Measurements from ENCODE around the gene CARD16. TPM values are rescaled to one million over a fixed set of nuclear protein-coding genes. Genes with fewer than 3 reads are reported as not detected.
"Not testable (repeated sequence)": the region's sequence is repeated elsewhere in the genome, so short reads cannot be mapped to it uniquely, and the experiment has no call there.

Gene CARD16
- total RNA-seq: 1.5 and 1.9 TPM in 2 replicates
- long read RNA-seq, partial matches to known transcripts: 0 of 1 reads
- long read RNA-seq, other reads (novel, unspliced or antisense): 0 of 1 reads

- H3K9me3 Mint-ChIP-seq (ENCODE audit: unreplicated experiment): not testable (repeated sequence)
- Mint-ChIP-seq H3K27ac (ENCODE audit: unreplicated experiment) (peak within 1 kb of the TSS; percentile 80), H3K4me1 (ENCODE audit: unreplicated experiment) (peaks cover 38% of the 10 kb centered on the region)
Measured at GRCh38 chr11:105044557-105045524, at the start of gene CARD16. CARD16 (minus strand) TSS chr11:105045335; CDS start chr11:105045297, 38 bp downstream.

DNA sequence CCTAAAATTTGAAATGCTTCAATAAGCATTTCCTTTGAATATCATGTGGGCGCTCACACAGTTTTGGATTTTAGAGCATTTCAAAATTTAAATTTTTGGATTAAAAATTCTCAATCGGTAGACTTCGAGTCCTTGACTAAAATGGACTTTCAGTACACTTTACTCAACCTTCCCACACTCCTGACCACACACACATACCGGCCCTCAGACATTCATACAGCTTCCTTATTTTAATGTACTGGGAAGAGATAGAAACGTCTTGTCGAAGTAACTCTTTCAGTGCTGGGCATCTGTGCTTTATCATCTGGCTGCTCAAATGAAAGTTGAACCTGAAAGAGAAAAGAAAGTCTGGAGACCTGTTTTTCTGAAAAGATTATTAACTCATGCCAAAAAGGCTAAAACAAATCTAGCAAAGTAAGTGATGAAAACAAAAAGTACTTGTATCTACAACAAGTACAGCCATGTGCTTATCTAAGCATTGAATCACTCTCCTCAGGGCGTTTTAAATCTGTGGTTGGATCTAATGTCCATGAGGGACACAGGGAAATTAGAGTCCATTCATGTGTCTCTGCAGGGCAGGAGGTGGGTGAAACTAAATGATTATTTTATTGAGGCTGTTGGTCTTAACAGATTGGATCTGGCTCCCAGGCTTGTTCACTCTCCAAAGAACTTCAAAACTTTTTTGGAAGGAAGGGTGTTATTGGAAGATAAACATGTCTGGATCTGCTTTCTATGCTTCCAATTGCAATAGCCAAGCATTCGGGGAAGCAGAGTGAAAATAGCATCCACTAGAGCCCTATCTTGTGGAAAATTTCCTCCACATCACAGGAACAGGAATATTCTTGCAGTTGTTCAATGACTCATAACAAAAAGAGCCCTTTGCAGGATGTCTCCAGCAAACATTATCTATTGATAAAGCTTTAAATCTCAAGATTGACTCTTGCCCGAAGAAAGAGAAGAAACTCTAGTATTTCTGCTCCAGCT is 47.4 kb upstream of the CARD16 start:
- H3K9me3 Mint-ChIP-seq (ENCODE audit: unreplicated experiment): no peaks in the 10 kb centered on the region
- H3K4me1 Mint-ChIP-seq (ENCODE audit: unreplicated experiment): peaks cover 5% of the 10 kb centered on the region
- TF ChIP-seq, protein P1, sequence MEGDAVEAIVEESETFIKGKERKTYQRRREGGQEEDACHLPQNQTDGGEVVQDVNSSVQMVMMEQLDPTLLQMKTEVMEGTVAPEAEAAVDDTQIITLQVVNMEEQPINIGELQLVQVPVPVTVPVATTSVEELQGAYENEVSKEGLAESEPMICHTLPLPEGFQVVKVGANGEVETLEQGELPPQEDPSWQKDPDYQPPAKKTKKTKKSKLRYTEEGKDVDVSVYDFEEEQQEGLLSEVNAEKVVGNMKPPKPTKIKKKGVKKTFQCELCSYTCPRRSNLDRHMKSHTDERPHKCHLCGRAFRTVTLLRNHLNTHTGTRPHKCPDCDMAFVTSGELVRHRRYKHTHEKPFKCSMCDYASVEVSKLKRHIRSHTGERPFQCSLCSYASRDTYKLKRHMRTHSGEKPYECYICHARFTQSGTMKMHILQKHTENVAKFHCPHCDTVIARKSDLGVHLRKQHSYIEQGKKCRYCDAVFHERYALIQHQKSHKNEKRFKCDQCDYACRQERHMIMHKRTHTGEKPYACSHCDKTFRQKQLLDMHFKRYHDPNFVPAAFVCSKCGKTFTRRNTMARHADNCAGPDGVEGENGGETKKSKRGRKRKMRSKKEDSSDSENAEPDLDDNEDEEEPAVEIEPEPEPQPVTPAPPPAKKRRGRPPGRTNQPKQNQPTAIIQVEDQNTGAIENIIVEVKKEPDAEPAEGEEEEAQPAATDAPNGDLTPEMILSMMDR (IDR thresholded peaks at IDR 0.05): no peak
- H3K4me3 Mint-ChIP-seq (ENCODE audit: unreplicated experiment): no peak overlapping the region
- H3K36me3 Mint-ChIP-seq (ENCODE audit: unreplicated experiment): no peaks in the 10 kb centered on the region
- no peak for DNase-seq (ENCODE audit: extremely low spot score, unreplicated experiment)
- peaks cover 25% of the 10 kb centered on the region for H3K27me3 Mint-ChIP-seq (ENCODE audit: unreplicated experiment)
- H3K27ac Mint-ChIP-seq (ENCODE audit: unreplicated experiment): no peak overlapping the region

More at GRCh38 chr11:105044557-105045524, at the start of gene CARD16:
- not testable (repeated sequence) for H3K27me3 Mint-ChIP-seq (ENCODE audit: unreplicated experiment); H3K36me3 Mint-ChIP-seq (ENCODE audit: unreplicated experiment); DNase-seq (ENCODE audit: extremely low spot score, unreplicated experiment)
- H3K4me3 Mint-ChIP-seq (ENCODE audit: unreplicated experiment): peak within 1 kb of the TSS; percentile 62

DNA sequence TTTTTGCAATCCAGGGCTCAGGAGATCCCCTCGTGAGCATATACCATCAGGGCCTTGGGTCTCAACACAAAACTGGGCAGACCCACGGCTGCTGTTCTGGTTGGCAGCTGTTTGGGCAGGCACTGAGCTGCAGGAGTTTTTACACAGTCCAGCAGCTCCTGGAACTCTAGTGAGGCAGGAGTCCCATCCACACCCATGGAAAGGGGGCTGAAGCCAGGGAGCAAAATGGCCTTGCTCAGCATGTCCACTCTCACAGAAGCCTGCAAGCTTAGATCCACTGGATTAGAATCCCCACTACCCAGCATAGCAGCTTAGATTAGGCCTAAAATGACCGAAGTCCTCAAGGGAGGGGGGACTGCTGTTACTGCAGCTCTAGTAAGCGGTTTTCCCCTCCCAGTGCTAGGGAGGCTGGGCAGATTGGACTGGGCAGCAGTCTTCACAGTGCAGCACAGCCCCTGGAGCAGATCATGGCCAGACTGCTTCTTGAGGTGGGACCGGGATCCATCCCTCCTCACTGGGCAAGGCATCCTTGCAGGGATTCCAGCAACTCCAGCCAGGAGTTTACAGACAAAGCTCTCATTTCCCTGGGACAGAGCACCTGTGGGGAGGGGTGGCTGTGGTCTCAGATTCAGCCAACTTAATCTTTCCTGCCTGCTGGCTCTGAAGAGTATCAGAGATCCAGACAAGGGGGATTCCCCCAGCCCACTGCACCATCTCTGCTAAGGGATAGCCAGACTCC is 36.4 kb upstream of the CARD16 start:
- no peaks in the 10 kb centered on the region for H3K36me3 Mint-ChIP-seq (ENCODE audit: unreplicated experiment)

DNA sequence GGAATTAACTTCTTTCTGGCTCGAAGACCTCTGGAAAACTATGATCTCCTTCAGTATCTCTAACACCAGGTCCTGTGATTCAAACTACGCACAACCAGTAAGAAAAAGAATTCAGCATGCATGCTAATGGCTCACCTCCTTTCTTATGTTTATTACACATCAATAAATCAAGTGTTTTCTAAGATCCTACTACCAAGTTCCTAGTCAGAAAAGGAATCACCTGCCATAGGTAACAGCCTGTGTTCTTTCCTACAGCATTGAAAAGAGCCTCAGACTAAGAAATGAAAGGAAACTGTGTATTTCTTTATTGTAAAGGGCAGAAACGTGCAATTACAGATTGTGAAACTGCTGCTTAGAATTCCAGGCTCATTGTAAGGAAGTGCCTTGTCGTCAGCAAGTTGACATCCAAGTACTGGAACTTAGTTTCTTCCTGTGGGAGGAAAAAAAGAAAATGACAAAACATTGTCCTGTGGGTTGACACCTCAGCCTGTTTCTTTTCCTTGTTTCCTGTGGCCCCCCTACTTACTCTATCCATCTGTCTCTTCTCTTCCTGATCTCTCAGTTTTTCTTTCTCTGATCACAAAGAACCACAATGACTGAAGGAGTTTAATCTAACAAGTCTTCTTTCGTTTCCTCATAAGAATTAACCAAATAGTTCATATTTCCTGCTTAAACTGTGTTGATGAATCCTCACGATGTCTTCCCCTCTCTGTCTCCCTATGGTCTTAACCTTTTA is 35.2 kb upstream of the CARD16 start:
- H3K27me3 Mint-ChIP-seq (ENCODE audit: unreplicated experiment): peaks cover 13% of the 10 kb centered on the region
- not testable (repeated sequence) for H3K27ac Mint-ChIP-seq (ENCODE audit: unreplicated experiment); H3K36me3 Mint-ChIP-seq (ENCODE audit: unreplicated experiment); DNase-seq (ENCODE audit: extremely low spot score, unreplicated experiment); H3K4me3 Mint-ChIP-seq (ENCODE audit: unreplicated experiment); H3K9me3 Mint-ChIP-seq (ENCODE audit: unreplicated experiment); H3K4me1 Mint-ChIP-seq (ENCODE audit: unreplicated experiment)

More for the DNA sequence above, 36.4 kb upstream of the CARD16 start:
- Mint-ChIP-seq H3K4me3 (ENCODE audit: unreplicated experiment) (no peak overlapping the region), H3K4me1 (ENCODE audit: unreplicated experiment) (no peaks in the 10 kb centered on the region), H3K27me3 (ENCODE audit: unreplicated experiment) (peaks cover 13% of the 10 kb centered on the region), H3K27ac (ENCODE audit: unreplicated experiment) (no peak overlapping the region), H3K9me3 (ENCODE audit: unreplicated experiment) (no peaks in the 10 kb centered on the region)
- TF ChIP-seq, protein P1 (IDR thresholded peaks at IDR 0.05): no peak
- no peak for DNase-seq (ENCODE audit: extremely low spot score, unreplicated experiment)

DNA sequence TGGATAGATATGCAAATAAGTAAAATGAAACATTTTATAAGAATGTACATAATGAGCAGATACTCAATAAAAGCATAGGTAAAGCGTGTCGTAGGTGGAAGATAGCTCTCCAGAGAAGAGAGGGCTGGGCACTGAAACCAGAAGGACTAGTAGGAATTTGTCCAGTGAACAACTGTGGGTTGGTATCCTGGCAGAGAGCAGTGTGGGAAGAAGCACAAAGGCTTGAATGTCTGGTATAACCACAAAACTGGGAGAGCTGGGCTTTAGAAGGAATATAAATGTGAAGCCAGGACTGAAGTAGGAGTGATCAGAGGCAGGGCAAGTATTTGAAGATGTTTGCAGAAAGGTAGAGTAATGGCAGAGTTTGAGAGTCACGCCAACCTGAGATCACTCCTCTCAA is 33.1 kb upstream of the CARD16 start:
- no peaks in the 10 kb centered on the region for H3K4me1 Mint-ChIP-seq (ENCODE audit: unreplicated experiment)
- H3K27ac Mint-ChIP-seq (ENCODE audit: unreplicated experiment): no peak overlapping the region

GRCh38 chr11:105077141-105077790 is 32.1 kb upstream of the CARD16 start:
- H3K36me3 Mint-ChIP-seq (ENCODE audit: unreplicated experiment); H3K27ac Mint-ChIP-seq (ENCODE audit: unreplicated experiment); H3K27me3 Mint-ChIP-seq (ENCODE audit: unreplicated experiment); H3K4me3 Mint-ChIP-seq (ENCODE audit: unreplicated experiment); H3K4me1 Mint-ChIP-seq (ENCODE audit: unreplicated experiment); H3K9me3 Mint-ChIP-seq (ENCODE audit: unreplicated experiment); DNase-seq (ENCODE audit: extremely low spot score, unreplicated experiment): not testable (repeated sequence)

More for the DNA sequence above, 33.1 kb upstream of the CARD16 start:
- Mint-ChIP-seq H3K36me3 (ENCODE audit: unreplicated experiment) (no peaks in the 10 kb centered on the region), H3K4me3 (ENCODE audit: unreplicated experiment) (no peak overlapping the region), H3K27me3 (ENCODE audit: unreplicated experiment) (peaks cover 8% of the 10 kb centered on the region), H3K9me3 (ENCODE audit: unreplicated experiment) (no peaks in the 10 kb centered on the region)
- TF ChIP-seq, protein P1 (IDR thresholded peaks at IDR 0.05): no peak
- DNase-seq (ENCODE audit: extremely low spot score, unreplicated experiment): no peak
